B cell (primary cell): ENCODE measurements around the gene PRR18. TPM values are rescaled to one million over a fixed set of nuclear protein-coding genes. Genes with fewer than 3 reads are reported as not detected.

Experiments
- ATAC-seq: fragments of 200-7000 bp; cut with Tn5 transposase; one replicate; pipeline ENCODE4 v1.10.0; 2021; ENCODE audit warnings: low read depth, mild to moderate bottlenecking, moderate number of reproducible peaks, moderate library complexity
- CTCF ChIA-PET: fragments of 350-600 bp; sonication (Branson Sonifier 250); formaldehyde crosslinking; loops from one replicate; lab custom pipeline; 2021; ENCODE audit warnings: antibody characterized with exemption, inconsistent platforms; lab: Charles Lee
- POLR2A ChIA-PET: fragments of 350-600 bp; sonication (Branson Sonifier 250); formaldehyde crosslinking; loops from one replicate; lab custom pipeline; 2021; ENCODE audit warnings: antibody characterized with exemption; lab: Charles Lee
- DNase-seq: peaks from one replicate; pipeline ENCODE4 v3.0.0; 2013
- H2AFZ ChIP-seq: 2 replicates; pipeline ENCODE4 v1.6.1; 2012; ENCODE audit warnings: mild to moderate bottlenecking, low read depth, low read length; ENCODE audit not compliant: insufficient read depth, poor library complexity, severe bottlenecking
- H3K27ac ChIP-seq, 2 donors: 1 replicate in 1 of 2; 2 replicates in 1 of 2; pipeline ENCODE4 v1.5.1; 2012 to 2013; ENCODE audit warnings: low read length in 2 of 2, mild to moderate bottlenecking in 2 of 2, moderate library complexity in 1 of 2
- H3K27me3 ChIP-seq, 4 experiments: fragments of 200-600 bp in 1 of 4; sonication (generic) in 1 of 4; replicated peaks in 1 of 4; 1 replicate in 2 of 4; 2 replicates in 2 of 4; pipeline versions ENCODE4 v1.6.1 to v1.7.0; 2013 to 2016; ENCODE audit warnings: low read length in 3 of 4, mild to moderate bottlenecking in 2 of 4, mixed read lengths in 1 of 4, moderate library complexity in 1 of 4; ENCODE audit not compliant: insufficient read depth in 4 of 4, control insufficient read depth in 3 of 4; ENCODE audit errors: control extremely low read depth in 1 of 4
- H3K36me3 ChIP-seq, 2 experiments: replicated peaks in 1 of 2; 1 replicate in 1 of 2; 2 replicates in 1 of 2; pipeline versions ENCODE4 v1.6.1 to v1.7.1; 2013; ENCODE audit warnings: low read length in 1 of 2; ENCODE audit not compliant: insufficient read depth in 2 of 2, control insufficient read depth in 1 of 2; ENCODE audit errors: control extremely low read depth in 1 of 2, extremely low read depth in 1 of 2
- H3K4me1 ChIP-seq, 2 donors: fragments of 200-600 bp in 1 of 2; sonication (generic) in 1 of 2; 1 replicate in 1 of 2; 2 replicates in 1 of 2; pipeline versions ENCODE4 v1.5.1 to v1.6.1; 2013 to 2017; ENCODE audit warnings: low read length in 2 of 2; ENCODE audit not compliant: control insufficient read depth in 2 of 2, insufficient read depth in 2 of 2
- H3K4me2 ChIP-seq: replicated peaks from 2 replicates; pipeline ENCODE3; 2012; ENCODE audit warnings: mild to moderate bottlenecking, low read depth, low read length; ENCODE audit not compliant: poor library complexity, severe bottlenecking
- H3K4me3 ChIP-seq, 5 experiments: fragments of 200-600 bp in 1 of 5; sonication (generic) in 1 of 5; 1 replicate in 3 of 5; 2 replicates in 2 of 5; pipeline versions ENCODE4 v1.5.1 to v1.7.0; 2011 to 2016; ENCODE audit warnings: low read length in 4 of 5, mild to moderate bottlenecking in 4 of 5, low read depth in 2 of 5, control low read depth in 1 of 5, moderate library complexity in 1 of 5; ENCODE audit not compliant: insufficient read depth in 1 of 5; ENCODE audit errors: control extremely low read depth in 1 of 5, extremely low read depth in 1 of 5
- H3K79me2 ChIP-seq: fragments of 200-600 bp; sonication (generic); one replicate; pipeline ENCODE4 v1.6.0; 2016; ENCODE audit warnings: low read length; ENCODE audit not compliant: control insufficient read depth, insufficient read depth
- H3K9ac ChIP-seq: fragments of 200-600 bp; sonication (generic); 2 replicates; pipeline ENCODE4 v1.6.1; 2017; ENCODE audit warnings: mild to moderate bottlenecking, low read length, moderate library complexity
- H3K9me3 ChIP-seq, 3 donors: one replicate each; pipeline versions ENCODE4 v1.6.1 to v1.7.1; 2013; ENCODE audit warnings: low read length in 2 of 3; ENCODE audit not compliant: control insufficient read depth in 2 of 3, insufficient read depth in 1 of 3; ENCODE audit errors: control extremely low read depth in 1 of 3
- H4K20me1 ChIP-seq: 2 replicates; pipeline ENCODE4 v1.6.0; 2012; ENCODE audit warnings: mild to moderate bottlenecking, low read length; ENCODE audit not compliant: insufficient read depth, control insufficient read depth, poor library complexity, severe bottlenecking
- H3K27ac Mint-ChIP-seq: one replicate; pipeline ENCODE4 v1.8.0; 2021; ENCODE audit warnings: mixed read lengths
- H3K27me3 Mint-ChIP-seq: one replicate; pipeline ENCODE4 v1.8.0; 2021; ENCODE audit warnings: mixed read lengths
- H3K4me1 Mint-ChIP-seq: one replicate; pipeline ENCODE4 v1.8.0; 2021; ENCODE audit warnings: mixed read lengths
- H3K4me3 Mint-ChIP-seq: one replicate; pipeline ENCODE4 v1.8.0; 2021; ENCODE audit warnings: mixed read lengths
- H3K9me3 Mint-ChIP-seq: one replicate; pipeline ENCODE4 v1.8.0; 2022; ENCODE audit warnings: mixed read lengths; ENCODE audit not compliant: insufficient read depth
- EZH2 ChIP-seq: IDR thresholded peaks from 2 replicates; pipeline ENCODE4 v1.6.1; 2012; ENCODE audit warnings: borderline replicate concordance, low read depth, mild to moderate bottlenecking, moderate library complexity, low read length; ENCODE audit not compliant: insufficient read depth, poor library complexity, severe bottlenecking
- WGBS: methylation state at CpG from one replicate; pipeline ENCODE4 v1.1.5; 2013; ENCODE audit warnings: missing lambda C conversion rate; ENCODE audit not compliant: insufficient coverage; 5-methylcytosine and 5-hydroxymethylcytosine counted together
- intact Hi-C: fragments of 100-400 bp; cut with micrococcal nuclease; formaldehyde crosslinking; loops from one replicate; pipeline ENCODE4 v1.10.0; 2022
- polyA plus RNA-seq: library from polyadenylated mRNA; depleted of rRNA; stranded (reverse); fragments of >200 nt; gene quantifications from 2 replicates; pipeline ENCODE4 v1.2.3, GENCODE V29; 2012
- total RNA-seq, 2 donors: library from RNA; stranded (reverse); fragments of 120-200 nt in 1 of 2; gene quantifications; 1 replicate in 1 of 2; 2 replicates in 1 of 2; pipeline versions ENCODE4 v1.2.3 to v1.2.4, GENCODE V29; 2013 to 2022
- TF ChIP-seq, protein P1 (sequence below): fragments of 200-600 bp; IDR thresholded peaks from one replicate; pipeline ENCODE4 v1.8.0; 2022; ENCODE audit warnings: antibody characterized with exemption, mild to moderate bottlenecking

Gene PRR18
- total and polyA plus RNA-seq, 2 donors (not counting 1 experiment from before 2014, with no cell fraction given) = not detected

DNA sequence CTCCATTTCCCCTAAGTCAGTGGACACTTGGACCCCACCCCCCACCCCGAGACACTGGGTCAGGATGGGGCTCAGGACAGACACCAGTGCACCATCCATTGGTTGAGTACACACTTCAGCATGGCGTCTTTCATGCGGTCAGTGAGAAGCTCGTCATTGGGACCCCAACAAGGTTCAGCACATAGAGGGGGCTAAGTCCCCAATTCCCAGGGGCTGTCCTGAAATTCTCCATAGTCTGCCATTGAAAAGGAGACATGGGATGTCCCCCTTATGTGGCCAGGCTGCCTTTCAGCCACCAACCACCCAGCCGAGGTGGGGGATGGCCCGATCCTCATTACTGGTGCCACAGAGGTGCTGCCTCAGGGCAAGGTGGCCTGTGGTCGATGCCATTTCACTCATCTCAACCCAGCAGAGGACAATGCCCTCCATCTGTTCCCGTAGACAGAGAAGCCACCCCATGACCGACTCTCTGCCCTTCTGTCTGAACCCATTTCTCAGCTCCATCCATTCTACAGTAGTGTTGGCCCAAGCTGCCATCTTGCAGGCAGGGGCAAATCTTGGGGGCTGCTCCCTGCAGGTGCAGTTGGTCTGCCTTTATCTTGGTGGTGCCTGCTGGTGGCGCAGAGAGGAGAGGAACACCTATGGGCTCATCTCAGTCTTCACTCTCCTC, 37.4 kb downstream of the PRR18 start:
- Histone ChIP-seq H3K4me2 (no peak overlapping the region), H3K79me2 (no peaks in the 10 kb centered on the region), H3K27me3 (no peaks in the 10 kb centered on the region), H3K9me3 (no peaks in the 10 kb centered on the region), H3K9ac (no peak overlapping the region), H3K36me3 (no peaks in the 10 kb centered on the region), H2AFZ (no peak overlapping the region), H3K27ac (no peak overlapping the region), H3K4me1 (peaks cover 0 to 5% of the 10 kb centered on the region in 2 donors), H3K4me3 (no peak overlapping the region), H4K20me1 (no peaks in the 10 kb centered on the region)
- ChIA-PET CTCF (interaction anchor here (0.6 to 5.3 kb wide), 3 partner anchors 10 to 222 kb away, joined by 3 to 30 read pairs (median 3); no protein-coding TSS in a partner anchor), POLR2A (no interaction called here)
- Mint-ChIP-seq H3K4me3 (no peak overlapping the region), H3K27ac (peak overlapping the region; percentile 20), H3K4me1 (peaks cover 4% of the 10 kb centered on the region), H3K9me3 (no peaks in the 10 kb centered on the region), H3K27me3 (peaks cover 7% of the 10 kb centered on the region)
- DNase-seq (no peak), ATAC-seq (no peak)
- WGBS = 89% methylated on average over 9 of the region's 10 CpGs
- intact Hi-C loops = no loop called here
- TF ChIP-seq EZH2 = no peak
- TF ChIP-seq, protein P1, sequence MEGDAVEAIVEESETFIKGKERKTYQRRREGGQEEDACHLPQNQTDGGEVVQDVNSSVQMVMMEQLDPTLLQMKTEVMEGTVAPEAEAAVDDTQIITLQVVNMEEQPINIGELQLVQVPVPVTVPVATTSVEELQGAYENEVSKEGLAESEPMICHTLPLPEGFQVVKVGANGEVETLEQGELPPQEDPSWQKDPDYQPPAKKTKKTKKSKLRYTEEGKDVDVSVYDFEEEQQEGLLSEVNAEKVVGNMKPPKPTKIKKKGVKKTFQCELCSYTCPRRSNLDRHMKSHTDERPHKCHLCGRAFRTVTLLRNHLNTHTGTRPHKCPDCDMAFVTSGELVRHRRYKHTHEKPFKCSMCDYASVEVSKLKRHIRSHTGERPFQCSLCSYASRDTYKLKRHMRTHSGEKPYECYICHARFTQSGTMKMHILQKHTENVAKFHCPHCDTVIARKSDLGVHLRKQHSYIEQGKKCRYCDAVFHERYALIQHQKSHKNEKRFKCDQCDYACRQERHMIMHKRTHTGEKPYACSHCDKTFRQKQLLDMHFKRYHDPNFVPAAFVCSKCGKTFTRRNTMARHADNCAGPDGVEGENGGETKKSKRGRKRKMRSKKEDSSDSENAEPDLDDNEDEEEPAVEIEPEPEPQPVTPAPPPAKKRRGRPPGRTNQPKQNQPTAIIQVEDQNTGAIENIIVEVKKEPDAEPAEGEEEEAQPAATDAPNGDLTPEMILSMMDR = no peak

DNA sequence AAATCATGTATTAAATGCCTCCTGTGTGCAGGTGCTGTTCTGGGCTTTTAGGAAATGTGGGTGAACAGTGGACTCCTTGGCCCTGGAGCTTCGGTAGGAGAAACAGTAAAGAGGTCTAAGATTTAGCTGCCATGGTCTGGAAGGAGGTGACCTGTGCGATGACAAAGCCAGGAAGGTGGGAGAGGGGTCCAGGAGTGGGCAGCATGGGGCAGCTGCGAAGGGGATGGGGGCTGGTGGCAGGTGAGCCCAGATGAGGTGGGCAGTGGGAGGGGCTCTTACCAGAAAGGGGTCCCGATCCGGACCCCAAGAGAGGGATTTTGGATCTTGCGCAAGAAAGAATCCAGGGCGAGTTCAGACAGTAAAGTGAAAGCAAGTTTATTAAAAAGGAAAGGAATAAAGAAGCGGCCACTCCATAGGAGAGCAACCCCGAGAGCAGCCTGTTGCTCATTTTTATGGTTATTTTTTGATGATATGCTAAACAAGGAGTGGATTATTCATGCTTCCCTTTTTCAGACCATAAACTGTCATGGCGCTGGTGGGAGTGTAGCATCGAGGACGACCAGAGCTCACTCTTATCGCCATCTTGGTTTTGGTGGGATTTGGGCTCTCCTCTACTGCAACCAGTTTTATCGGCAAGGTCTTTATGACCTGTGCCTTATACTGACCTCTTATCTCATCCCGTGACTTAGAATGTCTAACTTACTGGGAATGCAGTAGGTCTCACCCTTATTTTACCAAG, 38.7 kb downstream of the PRR18 start:
- no peaks in the 10 kb centered on the region for H3K4me1 Mint-ChIP-seq
- H4K20me1 ChIP-seq = no peaks in the 10 kb centered on the region
- ATAC-seq (no peak), DNase-seq (no peak)
- no peak overlapping the region for H3K27ac ChIP-seq
- H3K4me3 Mint-ChIP-seq = no peak overlapping the region
- H2AFZ ChIP-seq = no peak overlapping the region
- no peaks in the 10 kb centered on the region for H3K9me3 Mint-ChIP-seq
- no peak overlapping the region for H3K4me2 ChIP-seq
- POLR2A ChIA-PET = no interaction called here
- no peak overlapping the region for H3K4me3 ChIP-seq
- no peak overlapping the region for H3K9ac ChIP-seq
- H3K36me3 ChIP-seq = no peaks in the 10 kb centered on the region
- 94% methylated on average over 13 of the region's 15 CpGs for WGBS
- H3K27ac Mint-ChIP-seq = no peak overlapping the region
- TF ChIP-seq, protein P1 = no peak
- TF ChIP-seq EZH2 = no peak
- peaks cover 7% of the 10 kb centered on the region for H3K27me3 Mint-ChIP-seq
- no peaks in the 10 kb centered on the region for H3K4me1 ChIP-seq
- CTCF ChIA-PET = interaction anchor here (0.9 to 5.3 kb wide), 3 partner anchors 12 to 130 kb away, joined by 3 to 30 read pairs (median 3); no protein-coding TSS in a partner anchor
- H3K79me2 ChIP-seq = no peaks in the 10 kb centered on the region
- no peaks in the 10 kb centered on the region for H3K9me3 ChIP-seq
- no peaks in the 10 kb centered on the region for H3K27me3 ChIP-seq
- intact Hi-C loops = no loop called here
